Neuronal stem cell (in vitro differentiated cells): Measurements from ENCODE around the gene EME1.
"Not testable (repeated sequence)": the region's sequence is repeated elsewhere in the genome, so short reads cannot be mapped to it uniquely, and the experiment has no call there.

Experiments used
- DNase-seq: peaks from one replicate; pipeline ENCODE4 v3.0.0-alpha.2; 2013; ENCODE audit warnings: low spot score
- H2AFZ ChIP-seq: one replicate; pipeline ENCODE4 v1.6.1; 2013; ENCODE audit warnings: mild to moderate bottlenecking, low read length, inconsistent platforms
- H2AK5ac ChIP-seq: 2 replicates; pipeline ENCODE4 v1.6.1; 2013; ENCODE audit warnings: low read depth, mild to moderate bottlenecking, inconsistent platforms, low read length, moderate library complexity, mixed read lengths
- H2BK120ac ChIP-seq: 2 replicates; pipeline ENCODE4 v1.6.1; 2013; ENCODE audit warnings: low read depth, mild to moderate bottlenecking, inconsistent platforms, low read length, moderate library complexity, mixed read lengths
- H2BK12ac ChIP-seq: one replicate; pipeline ENCODE4 v1.6.1; 2013; ENCODE audit warnings: low read length, inconsistent platforms
- H2BK15ac ChIP-seq: 2 replicates; pipeline ENCODE4 v1.6.1; 2013; ENCODE audit warnings: mild to moderate bottlenecking, low read length, inconsistent platforms, mixed read lengths
- H2BK5ac ChIP-seq: one replicate; pipeline ENCODE4 v1.6.1; 2013; ENCODE audit warnings: inconsistent platforms, mild to moderate bottlenecking, low read length, moderate library complexity
- H3K14ac ChIP-seq: one replicate; pipeline ENCODE4 v1.6.1; 2013; ENCODE audit warnings: low read length, inconsistent platforms
- H3K18ac ChIP-seq: 2 replicates; pipeline ENCODE4 v1.6.1; 2013; ENCODE audit warnings: low read length, inconsistent platforms
- H3K23ac ChIP-seq: 2 replicates; pipeline ENCODE4 v1.6.1; 2013; ENCODE audit warnings: low read depth, mild to moderate bottlenecking, mixed read lengths, low read length, inconsistent platforms; ENCODE audit not compliant: poor library complexity
- H3K27ac ChIP-seq: replicated peaks from 3 replicates; pipeline ENCODE4 v1.5.1; 2013; ENCODE audit warnings: low read length, inconsistent platforms
- H3K27me3 ChIP-seq, 3 experiments: 2 replicates each; pipeline ENCODE4 v1.6.1; 2013; ENCODE audit warnings: low read length in 3 of 3, mild to moderate bottlenecking in 2 of 3, inconsistent platforms in 1 of 3, low read depth in 1 of 3, mixed read lengths in 1 of 3, moderate library complexity in 1 of 3; ENCODE audit not compliant: control insufficient read depth in 3 of 3, insufficient read depth in 3 of 3
- H3K36me3 ChIP-seq, 2 donors: replicated peaks in 1 of 2; 2 replicates each; pipeline ENCODE4 v1.6.1; 2013; ENCODE audit warnings: low read length in 2 of 2; ENCODE audit not compliant: control insufficient read depth in 2 of 2, insufficient read depth in 2 of 2
- H3K4ac ChIP-seq: 2 replicates; pipeline ENCODE4 v1.6.1; 2013; ENCODE audit warnings: inconsistent platforms, mild to moderate bottlenecking, low read length, moderate library complexity
- H3K4me1 ChIP-seq, 2 donors: 1 replicate in 1 of 2; 2 replicates in 1 of 2; pipeline ENCODE4 v1.6.1; 2013; ENCODE audit warnings: low read length in 2 of 2, low read depth in 1 of 2; ENCODE audit not compliant: control insufficient read depth in 2 of 2, insufficient read depth in 1 of 2
- H3K4me2 ChIP-seq: one replicate; pipeline ENCODE4 v1.6.1; 2013; ENCODE audit warnings: mild to moderate bottlenecking, low read length, inconsistent platforms; ENCODE audit not compliant: insufficient read depth, poor library complexity, severe bottlenecking
- H3K4me3 ChIP-seq, 2 donors: 2 replicates each; pipeline ENCODE4 v1.5.1; 2013; ENCODE audit warnings: low read length in 2 of 2, mild to moderate bottlenecking in 2 of 2, inconsistent platforms in 1 of 2, moderate library complexity in 1 of 2
- H3K79me1 ChIP-seq: one replicate; pipeline ENCODE4 v1.6.1; 2013; ENCODE audit warnings: low read depth, mild to moderate bottlenecking, inconsistent platforms, low read length, moderate library complexity
- H3K9ac ChIP-seq: one replicate; pipeline ENCODE4 v1.6.1; 2013; ENCODE audit warnings: mild to moderate bottlenecking, low read depth, low read length, inconsistent platforms; ENCODE audit not compliant: poor library complexity
- H3K9me3 ChIP-seq, 2 donors: replicated peaks in 1 of 2; 2 replicates each; pipeline versions ENCODE3 to v1.6.1; 2013; ENCODE audit warnings: low read length in 2 of 2, mild to moderate bottlenecking in 2 of 2, inconsistent platforms in 1 of 2, low read depth in 1 of 2, mixed read lengths in 1 of 2, moderate library complexity in 1 of 2; ENCODE audit not compliant: control insufficient read depth in 2 of 2, insufficient read depth in 1 of 2
- H4K8ac ChIP-seq: one replicate; pipeline ENCODE4 v1.6.1; 2013; ENCODE audit warnings: low read depth, mild to moderate bottlenecking, inconsistent platforms, low read length, moderate library complexity
- H4K91ac ChIP-seq: one replicate; pipeline ENCODE4 v1.6.1; 2013; ENCODE audit warnings: low read length, low read depth, mild to moderate bottlenecking, inconsistent platforms; ENCODE audit not compliant: poor library complexity
- WGBS, 2 donors: extraction: QIAGEN DNeasy Blood & Tissue Kit; methylation state at CpG; one replicate each; pipeline ENCODE4 v1.1.7; 2013; ENCODE audit warnings: missing lambda C conversion rate in 2 of 2, mixed read lengths in 1 of 2; ENCODE audit not compliant: insufficient read length in 2 of 2, insufficient replicate concordance in 1 of 2; ENCODE audit errors: extremely low coverage in 2 of 2; 5-methylcytosine and 5-hydroxymethylcytosine counted together

Gene EME1

GRCh38 chr17:50398672-50399071 lies 25.6 kb downstream of the EME1 start:
- H2BK12ac ChIP-seq, H3K23ac ChIP-seq, H3K79me1 ChIP-seq, H2BK5ac ChIP-seq, H3K27me3 ChIP-seq, H4K91ac ChIP-seq, H3K9ac ChIP-seq, H3K4ac ChIP-seq, H3K4me3 ChIP-seq, H3K9me3 ChIP-seq, H3K27ac ChIP-seq, H2BK120ac ChIP-seq, H2AK5ac ChIP-seq, H3K4me2 ChIP-seq, DNase-seq, H3K18ac ChIP-seq, H4K8ac ChIP-seq, H2BK15ac ChIP-seq, H2AFZ ChIP-seq, H3K14ac ChIP-seq: not testable (repeated sequence)
- H3K4me1 ChIP-seq, result peaks cover 10% of the 10 kb centered on the region in 2 donors
- peaks cover 7 to 24% of the 10 kb centered on the region in 2 donors for H3K36me3 ChIP-seq
- WGBS, 2 donors, result no CpG with 5 or more reads among the region's 3 CpGs

DNA sequence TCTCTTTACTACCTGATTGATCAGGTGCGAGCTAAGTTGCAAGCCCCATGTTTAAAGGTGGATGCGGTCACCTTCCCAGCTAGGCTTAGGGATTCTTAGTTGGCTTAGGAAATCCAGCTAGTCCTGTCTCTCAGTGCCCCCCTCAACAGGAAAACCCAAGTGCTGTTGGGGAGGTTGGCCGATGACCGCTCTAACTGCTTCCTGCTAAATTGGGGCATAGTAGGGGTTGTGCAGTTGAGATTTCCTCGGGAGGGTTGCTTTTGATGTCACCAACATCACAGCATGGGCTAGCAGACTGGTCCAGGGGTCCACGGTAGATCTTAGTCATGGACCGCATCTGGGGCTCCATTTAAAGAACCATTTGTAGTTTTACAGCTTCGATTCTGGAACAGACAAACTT lies 26.6 kb downstream of the EME1 start:
- not testable (repeated sequence) for H3K4ac ChIP-seq, H3K27me3 ChIP-seq, H3K14ac ChIP-seq, H2AK5ac ChIP-seq, H3K23ac ChIP-seq, DNase-seq, H3K9me3 ChIP-seq, H2BK15ac ChIP-seq, H3K9ac ChIP-seq, H3K4me2 ChIP-seq, H3K18ac ChIP-seq, H2BK120ac ChIP-seq, H2BK5ac ChIP-seq, H4K91ac ChIP-seq, H2AFZ ChIP-seq, H2BK12ac ChIP-seq, H3K79me1 ChIP-seq, H3K4me3 ChIP-seq, H4K8ac ChIP-seq, H3K27ac ChIP-seq
- Histone ChIP-seq H3K36me3 (peaks cover 2 to 15% of the 10 kb centered on the region in 2 donors), H3K4me1 (peaks cover 10% of the 10 kb centered on the region in 2 donors)
- WGBS, 2 donors, result no CpG with 5 or more reads among the region's 8 CpGs

DNA sequence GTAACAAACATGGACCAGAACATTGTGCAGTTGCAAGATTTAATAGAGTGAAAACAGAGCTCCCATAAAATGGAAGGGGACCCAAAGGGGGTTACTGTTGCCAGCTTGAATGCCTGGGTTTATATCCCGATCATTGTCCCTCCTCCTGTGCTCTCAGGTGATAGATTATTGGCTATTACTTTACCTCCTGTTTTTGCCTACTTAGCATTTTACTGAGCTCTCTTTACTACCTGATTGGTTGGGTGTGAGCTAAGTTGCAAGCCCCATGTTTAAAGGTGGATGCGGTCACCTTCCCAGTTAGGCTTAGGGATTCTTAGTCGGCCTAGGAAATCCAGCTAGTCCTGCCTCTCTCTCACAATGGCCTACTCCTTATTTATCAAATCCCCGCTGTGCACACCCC lies 32.3 kb downstream of the EME1 start:
- H3K4me2 ChIP-seq, H3K27ac ChIP-seq, H4K8ac ChIP-seq, H3K9me3 ChIP-seq, H3K23ac ChIP-seq, H2BK5ac ChIP-seq, H3K9ac ChIP-seq, H4K91ac ChIP-seq, H3K4me1 ChIP-seq, H2BK12ac ChIP-seq, H3K4ac ChIP-seq, H3K14ac ChIP-seq, H2BK120ac ChIP-seq, H3K79me1 ChIP-seq, H3K4me3 ChIP-seq, H2AK5ac ChIP-seq, H3K18ac ChIP-seq, H3K36me3 ChIP-seq, DNase-seq, H2BK15ac ChIP-seq: not testable (repeated sequence)
- Histone ChIP-seq H2AFZ (peak overlapping the region; percentile 40), H3K27me3 (peaks cover 0 to 27% (median 0%) of the 10 kb centered on the region in 3 experiments)
- WGBS, 2 donors, result no CpG with 5 or more reads among the region's 4 CpGs

GRCh38 chr17:50406578-50406977 lies 33.5 kb downstream of the EME1 start:
- Histone ChIP-seq H3K79me1 (no peaks in the 10 kb centered on the region), H3K27me3 (peaks cover 0 to 31% (median 0%) of the 10 kb centered on the region in 3 experiments), H2BK12ac (no peak overlapping the region), H3K23ac (no peak overlapping the region), H3K4me1 (no peaks in the 10 kb centered on the region), H2AFZ (no peak overlapping the region), H3K36me3 (no peaks in the 10 kb centered on the region), H3K4me2 (no peak overlapping the region), H3K4me3 (no peak overlapping the region), H3K27ac (no peak overlapping the region), H3K4ac (no peak overlapping the region), H2AK5ac (no peak overlapping the region), H2BK5ac (no peak overlapping the region), H4K91ac (no peak overlapping the region), H3K9ac (no peak overlapping the region), H3K14ac (no peak overlapping the region), H3K9me3 (no peaks in the 10 kb centered on the region), H4K8ac (no peak overlapping the region), H2BK15ac (no peak overlapping the region), H2BK120ac (no peak overlapping the region), H3K18ac (no peak overlapping the region)
- WGBS, 2 donors, result no CpG with 5 or more reads among the region's 5 CpGs
- no peak for DNase-seq
